GM12891 (cell line): ENCODE data around the gene SLC16A11. TPM values are rescaled to one million over a fixed set of nuclear protein-coding genes. Genes with fewer than 3 reads are reported as not detected.
A peak's percentile ranks its signal among the peaks of the same experiment; 100 is the strongest.
"Not testable (repeated sequence)": the region's sequence is repeated elsewhere in the genome, so short reads cannot be mapped to it uniquely, and the experiment has no call there.

Experiments used
- DNase-seq: peaks from one replicate; pipeline ENCODE4 v3.0.0; 2011; ENCODE audit warnings: low spot score; ENCODE audit not compliant: insufficient read length
- FAIRE-seq: peaks from 2 replicates; lab custom pipeline; 2011; peaks lifted over from hg19 to GRCh38; lab: Jason Lieb, UNC
- PAX5 ChIP-seq: IDR thresholded peaks from 2 replicates; pipeline ENCODE4 v1.6.1; 2011; ENCODE audit warnings: low read length, moderate library complexity, mild to moderate bottlenecking; ENCODE audit not compliant: insufficient read depth, severe bottlenecking
- POLR2A ChIP-seq: IDR thresholded peaks from 2 replicates; pipeline ENCODE4 v1.6.1; 2011; ENCODE audit warnings: low read depth, low read length, control low read depth
- POLR2AphosphoS5 ChIP-seq: IDR thresholded peaks from 2 replicates; pipeline ENCODE4 v1.6.1; 2011; ENCODE audit warnings: low read depth, low read length, control low read depth
- POU2F2 ChIP-seq: IDR thresholded peaks from 2 replicates; pipeline ENCODE4 v1.6.1; 2011; ENCODE audit warnings: low read depth, mild to moderate bottlenecking, control low read depth, low read length, moderate library complexity
- SPI1 ChIP-seq: IDR thresholded peaks from 2 replicates; pipeline ENCODE4 v1.6.1; 2011; ENCODE audit warnings: low read depth, low read length, control low read depth
- TAF1 ChIP-seq: IDR thresholded peaks from 2 replicates; pipeline ENCODE4 v1.6.1; 2011; ENCODE audit warnings: low read depth, low read length, control low read depth
- polyA plus RNA-seq: library from polyadenylated mRNA; unstranded; fragments of >200 nt; gene quantifications from one replicate; pipeline ENCODE4 v1.2.1, GENCODE V29; 2012; ENCODE audit warnings: low read depth, missing spikeins, inconsistent platforms; ENCODE audit not compliant: missing spikeins

The SLC16A11 gene, protein sequence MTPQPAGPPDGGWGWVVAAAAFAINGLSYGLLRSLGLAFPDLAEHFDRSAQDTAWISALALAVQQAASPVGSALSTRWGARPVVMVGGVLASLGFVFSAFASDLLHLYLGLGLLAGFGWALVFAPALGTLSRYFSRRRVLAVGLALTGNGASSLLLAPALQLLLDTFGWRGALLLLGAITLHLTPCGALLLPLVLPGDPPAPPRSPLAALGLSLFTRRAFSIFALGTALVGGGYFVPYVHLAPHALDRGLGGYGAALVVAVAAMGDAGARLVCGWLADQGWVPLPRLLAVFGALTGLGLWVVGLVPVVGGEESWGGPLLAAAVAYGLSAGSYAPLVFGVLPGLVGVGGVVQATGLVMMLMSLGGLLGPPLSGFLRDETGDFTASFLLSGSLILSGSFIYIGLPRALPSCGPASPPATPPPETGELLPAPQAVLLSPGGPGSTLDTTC
- polyA plus RNA-seq: 2.0 TPM

DNA sequence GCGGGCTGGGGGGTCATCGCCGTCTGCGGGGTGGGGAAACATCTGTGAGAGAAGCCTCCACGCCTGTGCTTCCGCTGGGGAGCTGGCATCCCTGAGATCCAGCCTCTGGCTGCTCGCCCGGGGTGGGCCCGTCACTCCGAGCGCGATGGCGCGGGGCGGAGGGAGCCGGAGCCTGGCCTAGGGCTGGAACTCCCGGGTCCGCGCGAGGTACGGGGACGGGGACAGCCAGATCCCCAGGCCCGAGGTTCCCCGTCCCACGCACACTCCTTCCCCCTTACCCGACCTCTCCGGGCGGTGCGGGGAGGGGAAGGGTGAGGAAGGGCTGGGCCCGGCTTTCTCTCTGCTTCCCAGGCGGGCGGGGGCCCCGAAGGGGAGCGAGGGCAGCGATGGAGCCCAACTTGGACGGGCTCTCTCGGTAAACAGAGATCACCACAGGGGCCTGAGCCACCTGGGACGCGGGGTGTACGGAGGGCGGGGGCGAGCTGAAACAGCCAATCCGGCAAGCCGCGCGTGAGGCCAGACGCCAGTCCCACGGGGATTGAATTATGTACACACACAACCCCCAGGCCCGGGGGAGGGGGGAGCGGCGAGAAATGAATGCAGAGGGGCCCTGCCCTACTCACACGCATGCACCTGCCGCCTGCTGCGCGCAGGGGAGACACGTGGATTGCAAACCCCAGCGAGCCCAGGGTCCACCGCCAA, at the start of gene SLC16A11:
Gene SLC16A11 (minus strand): TSS at position 596 of the 702 bp plus-strand sequence. CDS start 579 bp downstream, at position 17.
- DNase-seq: peak; percentile 35
- peak; percentile 77 for FAIRE-seq
- no peak for TF ChIP-seq SPI1
- no peak for TF ChIP-seq POLR2AphosphoS5
- no peak for TF ChIP-seq TAF1
- no peak for TF ChIP-seq PAX5
- TF ChIP-seq POLR2A: no peak
- no peak for TF ChIP-seq POU2F2

DNA sequence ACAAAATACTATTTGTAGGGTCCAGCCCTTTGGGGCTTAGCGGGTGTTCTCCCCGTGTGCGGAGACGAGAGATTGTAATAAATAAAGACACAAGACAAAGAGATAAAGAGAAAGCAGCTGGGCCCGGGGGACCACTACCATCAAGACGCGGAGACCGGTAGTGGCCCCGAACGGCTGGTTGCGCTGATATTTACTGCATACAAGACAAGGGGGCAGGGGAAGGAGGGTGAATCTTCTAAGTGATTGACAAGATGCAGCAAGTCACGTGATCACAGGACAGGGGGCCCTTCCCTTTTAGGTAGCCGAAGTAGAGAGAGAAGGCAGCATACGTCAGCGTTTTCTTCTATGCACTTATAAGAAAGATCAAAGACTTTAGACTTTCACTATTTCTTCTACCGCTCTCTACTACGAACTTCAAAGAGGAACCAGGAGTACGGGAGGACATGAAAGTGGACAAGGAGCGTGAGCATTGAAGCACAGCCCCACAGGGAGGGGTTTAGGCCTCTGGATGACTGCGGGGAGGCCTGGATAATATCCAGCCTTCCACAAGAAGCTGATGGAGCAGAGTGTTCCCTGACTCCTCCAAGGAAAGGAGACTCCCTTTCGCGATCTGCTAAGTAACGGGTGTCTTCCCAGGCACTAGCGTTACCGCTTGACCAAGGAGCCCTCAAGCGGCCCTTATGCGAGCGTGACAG, 47.6 kb upstream of the SLC16A11 start:
- not testable (repeated sequence) for FAIRE-seq, DNase-seq

DNA sequence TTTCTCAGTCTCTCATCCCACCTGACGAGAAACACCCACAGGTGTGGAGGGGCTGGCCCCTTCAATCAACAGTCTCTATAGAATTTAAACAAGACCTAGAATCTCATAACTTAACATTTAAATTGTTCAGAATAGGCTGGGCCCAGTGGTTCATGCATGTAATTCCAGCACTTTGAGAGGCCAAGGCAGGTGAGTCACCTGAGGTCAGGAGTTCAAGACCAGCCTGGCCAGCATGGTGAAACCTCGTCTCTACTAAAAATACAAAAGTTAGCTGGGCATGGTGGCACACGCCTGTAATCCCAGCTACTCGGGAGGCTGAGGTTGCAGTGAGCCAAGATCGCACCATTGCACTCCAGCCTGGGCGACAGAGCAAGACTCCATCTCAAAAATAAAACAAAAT, 45.7 kb upstream of the SLC16A11 start:
- FAIRE-seq, DNase-seq: not testable (repeated sequence)

DNA sequence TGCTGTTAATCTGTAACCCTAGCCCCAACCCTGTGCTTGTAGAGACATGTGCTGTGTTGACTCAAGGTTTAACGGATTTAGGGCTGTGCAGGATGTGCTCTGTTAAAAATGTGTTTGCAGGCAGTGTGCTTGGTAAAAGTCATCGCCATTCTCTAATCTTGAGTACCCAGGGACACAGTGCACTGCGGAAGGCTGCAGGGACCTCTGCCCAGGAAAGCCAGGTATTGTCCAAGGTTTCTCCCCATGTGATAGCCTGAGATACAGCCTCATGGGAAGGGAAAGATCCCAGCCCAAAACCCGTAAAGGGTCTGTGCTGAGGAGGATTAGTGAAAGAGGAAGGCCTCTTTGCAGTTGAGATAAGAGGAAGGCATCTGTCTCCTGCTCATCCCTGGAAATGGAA, 44.5 kb upstream of the SLC16A11 start:
- FAIRE-seq, DNase-seq: not testable (repeated sequence)

DNA sequence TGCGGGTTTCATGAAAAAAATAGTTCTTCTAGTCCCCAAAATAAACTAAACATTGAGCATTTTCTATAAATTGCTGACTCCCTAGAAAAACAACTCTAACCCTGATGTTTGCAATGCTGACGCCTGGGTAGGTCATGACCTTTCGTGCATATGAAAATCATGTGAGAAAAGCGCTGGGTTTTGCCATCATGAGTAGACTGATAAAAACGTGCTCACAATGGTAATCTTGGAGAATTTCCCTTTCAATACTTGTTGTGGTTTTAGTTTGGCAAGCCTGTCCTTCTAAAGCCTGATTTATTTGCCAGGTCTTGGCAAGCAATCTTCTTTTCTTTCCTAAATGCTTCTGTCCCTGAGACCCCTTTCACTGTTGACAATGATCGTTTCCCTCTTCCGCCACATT, 40.2 kb upstream of the SLC16A11 start:
- no peak for DNase-seq
- no peak for FAIRE-seq
- no peak for TF ChIP-seq POU2F2
- TF ChIP-seq SPI1: no peak

DNA sequence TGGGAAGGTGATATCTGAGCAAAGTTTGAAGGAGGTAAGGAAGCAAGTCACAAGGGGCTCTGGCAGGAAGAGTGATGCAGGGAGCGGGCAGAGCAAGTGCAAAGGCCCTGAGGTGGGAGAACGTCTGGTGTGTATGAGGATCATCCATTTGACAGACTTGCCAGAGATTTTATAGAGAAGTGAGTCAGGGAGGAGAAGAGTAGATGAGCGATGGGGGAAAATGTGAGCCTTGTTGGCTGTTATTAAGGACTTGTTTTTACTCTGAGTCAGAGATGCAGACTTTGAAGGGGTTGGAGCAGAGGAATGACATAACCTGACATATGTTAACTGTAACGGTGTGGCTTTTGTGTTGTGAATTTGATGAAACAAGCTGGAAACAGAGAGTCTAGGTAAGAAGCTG, 39.7 kb upstream of the SLC16A11 start:
- no peak for DNase-seq
- FAIRE-seq: no peak
- TF ChIP-seq PAX5: no peak
- no peak for TF ChIP-seq SPI1
- TF ChIP-seq TAF1: no peak
- TF ChIP-seq POLR2AphosphoS5: no peak
- TF ChIP-seq POLR2A: no peak
- TF ChIP-seq POU2F2: no peak

DNA sequence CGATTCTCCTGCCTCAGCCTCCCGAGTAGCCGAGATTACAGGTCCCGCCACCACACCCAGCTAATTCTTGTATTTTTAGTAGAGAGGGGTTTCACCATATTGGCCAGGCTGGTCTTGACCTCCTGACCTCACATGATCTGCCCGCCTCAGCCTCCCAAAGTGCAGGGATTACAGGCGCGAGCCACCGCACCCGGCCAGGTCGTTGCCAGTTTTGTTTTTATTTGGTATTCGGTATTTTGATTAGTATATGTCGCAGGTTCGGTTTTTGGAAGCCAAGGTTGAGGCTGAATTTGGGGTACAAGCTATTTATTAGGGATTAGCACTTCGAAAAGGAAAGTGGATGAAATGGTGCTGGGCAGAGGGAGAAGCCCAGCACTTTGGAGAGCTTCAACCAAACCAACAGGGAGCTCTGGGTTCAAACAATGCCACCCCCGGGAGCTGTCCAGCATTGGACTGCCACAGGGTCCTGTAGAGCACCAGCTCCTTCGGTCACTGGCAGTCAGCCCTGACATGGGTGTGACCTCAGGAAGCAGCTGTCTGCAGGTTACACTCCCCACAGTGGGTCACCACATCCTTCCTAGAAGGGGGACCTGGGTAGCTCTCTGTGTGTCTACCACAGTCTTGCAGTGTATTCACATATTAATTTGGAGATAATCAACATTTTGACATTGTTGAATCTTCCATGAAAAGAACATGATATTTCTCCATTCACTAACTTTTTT, 37.6 kb upstream of the SLC16A11 start:
- TF ChIP-seq PAX5 (no peak), POLR2A (no peak), TAF1 (no peak), POLR2AphosphoS5 (no peak), POU2F2 (no peak), SPI1 (no peak)
- FAIRE-seq: peak; percentile 9
- DNase-seq: no peak

DNA sequence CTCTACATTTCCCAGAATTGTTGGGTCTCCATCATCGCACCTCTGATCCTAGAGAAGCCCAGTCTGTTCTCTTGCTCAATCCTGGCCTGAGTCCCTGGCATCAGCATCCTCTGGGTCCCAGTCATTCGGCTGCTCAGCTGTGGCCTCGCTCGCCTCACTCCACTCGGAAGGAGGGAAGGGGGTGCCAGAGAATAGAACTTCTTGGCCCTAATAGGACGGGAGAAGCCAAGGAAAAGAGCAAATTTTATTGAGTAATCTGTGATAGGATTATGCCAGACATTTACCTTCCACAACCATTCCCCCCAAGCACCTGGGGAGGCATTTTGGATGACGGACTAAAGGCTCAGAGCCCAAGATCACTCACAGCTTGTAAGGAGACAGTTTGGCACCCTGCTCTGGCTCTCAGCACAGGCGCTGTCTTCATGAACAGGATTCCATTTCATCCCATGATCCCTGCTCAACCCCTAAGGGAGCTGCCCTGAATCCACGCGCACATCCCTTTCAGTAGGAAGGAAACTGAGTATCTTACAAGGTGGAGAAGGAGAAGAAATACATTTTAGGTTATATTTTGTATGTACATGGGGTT, 36.7 kb upstream of the SLC16A11 start:
- DNase-seq (no peak), FAIRE-seq (no peak)
- TF ChIP-seq POLR2A: no peak
- no peak for TF ChIP-seq POLR2AphosphoS5
- no peak for TF ChIP-seq SPI1
- no peak for TF ChIP-seq POU2F2

DNA sequence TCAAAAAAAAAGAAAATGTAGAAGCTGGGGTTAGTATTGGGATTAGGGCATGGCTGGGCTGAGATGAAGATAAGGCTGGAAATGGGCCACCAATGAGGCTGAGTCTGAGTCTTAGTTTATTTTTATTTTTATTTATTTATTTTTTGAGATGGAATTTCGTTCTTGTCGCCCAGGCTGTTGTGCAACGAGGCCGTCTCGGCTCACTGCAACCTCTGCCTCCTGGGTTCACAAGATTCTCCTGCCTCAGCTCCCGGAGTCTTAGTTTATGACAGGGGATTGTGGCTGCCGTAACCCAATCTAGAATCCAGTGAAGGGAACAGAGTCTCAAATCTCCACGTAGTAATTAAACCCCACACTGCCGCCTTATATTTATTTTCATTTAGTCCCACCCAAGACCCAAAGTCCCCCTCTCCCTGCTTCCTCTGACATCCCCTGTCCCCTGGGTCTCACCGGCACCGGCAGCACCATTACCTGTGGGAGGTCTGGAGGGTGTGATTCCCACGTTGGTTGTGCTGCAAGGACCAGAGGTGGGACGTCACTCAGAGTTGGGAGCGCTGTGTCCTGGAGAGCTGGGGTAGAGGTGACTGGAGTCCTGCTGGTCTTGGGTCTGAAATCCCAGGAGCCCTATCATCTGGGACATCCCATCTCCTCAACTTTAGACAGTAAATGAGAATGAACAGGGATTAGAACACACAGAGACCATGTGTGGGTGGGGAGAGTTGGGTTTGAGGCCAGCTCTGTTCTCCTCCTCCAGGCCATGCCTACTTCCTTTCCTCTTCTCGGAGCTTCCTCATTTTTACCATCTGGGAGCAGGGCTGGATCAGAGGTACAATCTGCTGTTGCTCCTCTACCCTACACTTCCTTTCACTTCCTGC, 35.9 kb upstream of the SLC16A11 start, which contains the start of gene CLEC10A:
Gene CLEC10A (minus strand): TSS at position 671 of the 875 bp plus-strand sequence. CDS start 1,439 bp downstream, outside the sequence.
- no peak for FAIRE-seq
- TF ChIP-seq SPI1 (no peak), POU2F2 (no peak), PAX5 (no peak), POLR2AphosphoS5 (no peak), TAF1 (no peak), POLR2A (no peak)

More for the DNA sequence above, 35.9 kb upstream of the SLC16A11 start, which contains the start of gene CLEC10A:
- no peak for DNase-seq
